ENCODE results near the gene TTC13. TPM values are rescaled to one million over a fixed set of nuclear protein-coding genes. Genes with fewer than 3 reads are reported as not detected.

TTC13 gene
- total RNA-seq, 4 donors from 2014 or later = 17.3 to 106 (median 42.6) TPM

DNA sequence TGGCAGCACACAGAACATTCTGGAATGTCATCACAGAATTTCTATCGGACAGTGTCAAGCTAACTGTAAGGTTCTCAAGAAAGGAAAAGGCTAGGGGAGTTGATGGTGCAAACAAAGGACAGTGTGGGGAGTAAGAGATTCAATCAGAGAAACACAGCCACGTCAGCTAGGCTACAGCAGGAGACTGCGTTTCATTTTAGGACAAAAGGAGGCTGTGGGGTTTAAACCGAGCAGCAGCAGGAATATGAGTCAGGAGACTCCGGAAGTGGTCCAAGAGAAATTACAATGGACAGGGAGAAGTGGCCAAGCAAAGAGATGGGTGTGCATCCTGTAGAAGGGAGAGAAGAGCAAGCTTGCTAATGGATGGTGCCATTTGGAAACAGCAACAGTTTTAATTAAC lies 72.9 kb downstream of the TTC13 start:
- DNase-seq = no peak
- H3K4me1 ChIP-seq = no peaks in the 10 kb centered on the region
- H3K36me3 ChIP-seq = peaks cover 0 to 46% (median 0%) of the 10 kb centered on the region in 3 donors
- H3K9me3 ChIP-seq = no peaks in the 10 kb centered on the region
- no peaks in the 10 kb centered on the region for H3K27me3 ChIP-seq
- no peak overlapping the region for H3K27ac ChIP-seq
- TF ChIP-seq POLR2A (IDR thresholded peaks at IDR 0.05) = no peak
- TF ChIP-seq, protein P1, sequence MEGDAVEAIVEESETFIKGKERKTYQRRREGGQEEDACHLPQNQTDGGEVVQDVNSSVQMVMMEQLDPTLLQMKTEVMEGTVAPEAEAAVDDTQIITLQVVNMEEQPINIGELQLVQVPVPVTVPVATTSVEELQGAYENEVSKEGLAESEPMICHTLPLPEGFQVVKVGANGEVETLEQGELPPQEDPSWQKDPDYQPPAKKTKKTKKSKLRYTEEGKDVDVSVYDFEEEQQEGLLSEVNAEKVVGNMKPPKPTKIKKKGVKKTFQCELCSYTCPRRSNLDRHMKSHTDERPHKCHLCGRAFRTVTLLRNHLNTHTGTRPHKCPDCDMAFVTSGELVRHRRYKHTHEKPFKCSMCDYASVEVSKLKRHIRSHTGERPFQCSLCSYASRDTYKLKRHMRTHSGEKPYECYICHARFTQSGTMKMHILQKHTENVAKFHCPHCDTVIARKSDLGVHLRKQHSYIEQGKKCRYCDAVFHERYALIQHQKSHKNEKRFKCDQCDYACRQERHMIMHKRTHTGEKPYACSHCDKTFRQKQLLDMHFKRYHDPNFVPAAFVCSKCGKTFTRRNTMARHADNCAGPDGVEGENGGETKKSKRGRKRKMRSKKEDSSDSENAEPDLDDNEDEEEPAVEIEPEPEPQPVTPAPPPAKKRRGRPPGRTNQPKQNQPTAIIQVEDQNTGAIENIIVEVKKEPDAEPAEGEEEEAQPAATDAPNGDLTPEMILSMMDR (IDR thresholded peaks at IDR 0.05) = no peak
- no peak overlapping the region for H3K4me3 ChIP-seq

DNA sequence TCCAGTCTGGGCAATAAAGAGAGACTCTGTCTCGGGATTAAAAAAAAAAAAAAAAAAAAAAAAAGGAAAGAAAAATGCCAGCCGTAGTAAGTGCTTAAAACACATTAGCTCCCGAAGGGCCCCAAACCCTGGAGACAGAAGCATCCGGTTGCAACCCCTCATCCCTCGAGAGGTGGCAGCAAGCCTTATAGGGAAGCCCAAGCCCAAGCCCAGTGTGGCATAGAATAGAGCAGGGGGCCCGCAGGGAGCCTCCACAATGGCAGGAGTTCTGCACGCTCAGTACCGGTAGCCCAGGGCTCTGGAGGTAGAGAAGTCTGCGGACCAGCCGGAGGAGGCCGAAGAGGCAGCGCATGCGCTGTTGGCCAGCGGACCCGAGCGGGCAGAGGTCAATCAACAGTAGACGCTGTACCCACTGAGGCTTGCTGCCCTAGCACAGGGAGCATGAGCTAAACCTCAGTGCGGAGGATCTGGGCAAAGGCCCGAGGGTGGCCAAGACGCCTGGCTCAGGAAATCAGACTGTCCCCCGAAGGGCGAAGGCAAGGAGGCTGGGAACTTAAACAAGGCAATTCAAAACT lies 76.2 kb downstream of the TTC13 start:
- Histone ChIP-seq H3K9me3 (no peaks in the 10 kb centered on the region), H3K4me1 (no peaks in the 10 kb centered on the region), H3K36me3 (peaks cover 0 to 21% (median 0%) of the 10 kb centered on the region in 3 donors), H3K4me3 (no peak overlapping the region), H3K27me3 (no peaks in the 10 kb centered on the region), H3K27ac (no peak overlapping the region)
- TF ChIP-seq POLR2A (IDR thresholded peaks at IDR 0.05) = no peak
- TF ChIP-seq, protein P1 (IDR thresholded peaks at IDR 0.05) = no peak
- DNase-seq = no peak

DNA sequence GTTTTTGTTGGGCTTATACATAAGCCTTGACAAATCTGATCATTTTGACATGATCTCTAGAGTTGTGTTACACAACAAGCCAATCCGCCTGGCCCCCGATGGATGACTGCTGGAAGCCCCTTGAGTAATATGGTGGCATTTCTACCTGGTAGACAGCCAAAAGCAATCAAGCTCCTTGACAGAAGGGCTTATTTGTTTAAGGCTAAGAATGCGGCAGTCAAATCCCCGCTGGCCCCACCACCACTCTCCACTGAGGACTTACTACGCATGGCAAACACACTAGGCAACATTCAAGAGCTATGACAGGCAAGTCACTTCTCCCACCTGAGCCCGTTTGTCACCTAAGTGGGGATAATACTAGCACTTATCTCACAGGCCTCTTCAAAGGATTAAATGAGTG lies 77.0 kb downstream of the TTC13 start:
- H3K4me3 ChIP-seq = no peak overlapping the region
- no peak for TF ChIP-seq POLR2A (IDR thresholded peaks at IDR 0.05)
- TF ChIP-seq, protein P1 (IDR thresholded peaks at IDR 0.05) = no peak
- peaks cover 0 to 13% (median 0%) of the 10 kb centered on the region in 3 donors for H3K36me3 ChIP-seq
- no peak for DNase-seq
- H3K9me3 ChIP-seq = no peaks in the 10 kb centered on the region
- H3K4me1 ChIP-seq = no peaks in the 10 kb centered on the region
- no peaks in the 10 kb centered on the region for H3K27me3 ChIP-seq
- H3K27ac ChIP-seq = no peak overlapping the region

DNA sequence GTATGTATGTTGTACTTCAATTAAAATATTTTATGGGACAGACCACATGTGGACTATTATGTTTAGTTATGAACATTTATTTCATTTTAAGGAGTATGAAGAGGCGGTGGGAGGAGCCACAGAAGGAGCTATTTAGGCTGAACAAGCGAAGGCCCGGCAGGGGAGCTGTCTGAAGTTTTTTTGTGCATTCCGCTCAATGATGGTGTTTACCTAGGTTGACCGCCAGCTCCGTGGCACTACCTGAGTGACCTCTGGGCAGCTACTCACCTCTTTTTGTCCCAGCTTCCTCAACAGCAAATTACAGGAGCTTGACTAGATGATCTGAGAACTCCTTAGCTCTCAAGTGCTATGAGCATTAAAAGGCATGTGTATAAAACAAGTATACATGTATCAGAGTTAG lies 77.7 kb downstream of the TTC13 start:
- TF ChIP-seq POLR2A (IDR thresholded peaks at IDR 0.05) = no peak
- TF ChIP-seq, protein P1 (IDR thresholded peaks at IDR 0.05) = no peak
- H3K9me3 ChIP-seq = no peaks in the 10 kb centered on the region

DNA sequence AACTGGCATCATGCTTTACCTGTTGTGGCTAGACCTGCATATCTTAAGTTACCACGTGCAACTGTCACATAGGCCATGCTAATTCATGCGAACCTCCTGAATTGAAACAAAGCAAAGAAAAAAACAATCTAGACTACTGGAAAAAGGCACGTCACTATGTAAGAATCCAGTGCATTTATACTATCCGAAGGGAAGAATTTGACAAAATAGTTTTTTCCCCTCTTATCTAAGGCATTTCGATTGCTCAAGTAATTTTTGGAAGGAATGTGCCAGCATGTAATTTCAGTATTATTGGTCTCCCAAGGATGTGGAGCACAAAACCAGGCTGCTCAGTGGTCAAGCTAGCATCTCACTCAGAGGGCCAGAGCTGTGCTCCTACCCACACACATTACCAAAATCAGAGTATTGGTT lies 78.8 kb downstream of the TTC13 start:
- no peak for DNase-seq
- no peak for TF ChIP-seq POLR2A (IDR thresholded peaks at IDR 0.05)
- TF ChIP-seq, protein P1 (IDR thresholded peaks at IDR 0.05) = no peak
- Histone ChIP-seq H3K4me1 (no peaks in the 10 kb centered on the region), H3K36me3 (peaks cover 0 to 5% (median 0%) of the 10 kb centered on the region in 3 donors), H3K27ac (no peak overlapping the region), H3K27me3 (no peaks in the 10 kb centered on the region), H3K9me3 (no peaks in the 10 kb centered on the region), H3K4me3 (no peak overlapping the region)

More for the DNA sequence above, 77.7 kb downstream of the TTC13 start:
- Histone ChIP-seq H3K27ac (no peak overlapping the region), H3K4me1 (no peaks in the 10 kb centered on the region), H3K27me3 (no peaks in the 10 kb centered on the region), H3K4me3 (no peak overlapping the region), H3K36me3 (peaks cover 0 to 11% (median 0%) of the 10 kb centered on the region in 3 donors)
- no peak for DNase-seq

DNA sequence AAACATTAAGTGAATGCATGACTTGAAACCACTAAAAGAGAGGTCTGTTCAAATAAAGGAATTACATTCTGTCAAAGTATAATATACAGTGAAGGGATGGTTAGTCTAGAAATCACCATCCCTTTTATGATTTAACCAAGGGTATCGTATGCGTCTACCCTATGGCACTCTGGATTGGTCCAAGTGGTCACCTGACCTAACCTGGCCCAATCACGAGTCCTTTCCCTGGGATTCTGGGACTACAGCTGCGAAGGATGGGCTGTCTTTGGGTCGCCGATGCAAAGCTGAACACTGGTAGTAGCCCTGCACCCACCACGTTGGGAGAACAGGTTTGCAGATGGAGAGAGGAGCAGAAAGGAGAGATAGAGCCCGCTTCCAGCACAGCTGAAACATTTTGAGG lies 79.9 kb downstream of the TTC13 start:
- Histone ChIP-seq H3K27ac (no peak overlapping the region), H3K4me3 (no peak overlapping the region), H3K4me1 (no peaks in the 10 kb centered on the region), H3K9me3 (no peaks in the 10 kb centered on the region), H3K27me3 (no peaks in the 10 kb centered on the region), H3K36me3 (no peaks in the 10 kb centered on the region)
- TF ChIP-seq, protein P1 (IDR thresholded peaks at IDR 0.05) = no peak
- TF ChIP-seq POLR2A (IDR thresholded peaks at IDR 0.05) = no peak
- DNase-seq = no peak

Data from Peyer's patch (tissue), 4 donors.